Measurements from ENCODE around the gene BAHCC1. TPM values are rescaled to one million over a fixed set of nuclear protein-coding genes. Genes with fewer than 3 reads are reported as not detected.

The BAHCC1 gene
- total and polyA plus RNA-seq, 12 donors, result 4.8 to 13.1 (median 9.2) TPM

DNA sequence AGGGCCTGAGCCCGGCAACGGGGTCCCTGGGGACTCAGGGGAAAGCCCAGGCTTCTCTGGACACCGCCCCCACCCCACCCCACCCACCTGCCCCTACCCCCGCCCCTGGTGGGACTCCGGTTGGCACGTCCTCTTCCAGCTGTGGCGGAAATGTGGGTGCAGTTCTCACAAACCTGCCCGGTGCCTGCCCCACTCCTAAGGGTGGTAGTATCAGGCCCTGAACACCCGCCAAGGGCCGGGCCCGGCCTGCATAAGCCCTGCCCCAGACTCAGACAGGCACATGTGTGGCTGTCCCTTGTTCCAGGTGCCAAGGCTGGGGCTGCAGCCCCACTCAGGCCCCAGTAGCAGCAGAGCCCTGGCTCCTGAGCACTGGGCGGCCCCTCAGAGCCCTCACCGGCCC is 59.2 kb downstream of the BAHCC1 start:
- intact Hi-C loops (cut with DNase I), result no loop called here
- Histone ChIP-seq H3K4me1 (peaks cover 0 to 14% (median 7%) of the 10 kb centered on the region in 9 donors), H3K4me3 (no peak overlapping the region), H3K27me3 (no peaks in the 10 kb centered on the region), H3K36me3 (peaks cover 0 to 26% (median 0%) of the 10 kb centered on the region in 9 donors), H3K27ac (no peak overlapping the region), H3K9me3 (no peaks in the 10 kb centered on the region)
- 86% methylated on average over 13 of the region's 13 CpGs for WGBS, 2 donors
- ATAC-seq (no peak), DNase-seq (no peak)
- TF ChIP-seq, protein P1, sequence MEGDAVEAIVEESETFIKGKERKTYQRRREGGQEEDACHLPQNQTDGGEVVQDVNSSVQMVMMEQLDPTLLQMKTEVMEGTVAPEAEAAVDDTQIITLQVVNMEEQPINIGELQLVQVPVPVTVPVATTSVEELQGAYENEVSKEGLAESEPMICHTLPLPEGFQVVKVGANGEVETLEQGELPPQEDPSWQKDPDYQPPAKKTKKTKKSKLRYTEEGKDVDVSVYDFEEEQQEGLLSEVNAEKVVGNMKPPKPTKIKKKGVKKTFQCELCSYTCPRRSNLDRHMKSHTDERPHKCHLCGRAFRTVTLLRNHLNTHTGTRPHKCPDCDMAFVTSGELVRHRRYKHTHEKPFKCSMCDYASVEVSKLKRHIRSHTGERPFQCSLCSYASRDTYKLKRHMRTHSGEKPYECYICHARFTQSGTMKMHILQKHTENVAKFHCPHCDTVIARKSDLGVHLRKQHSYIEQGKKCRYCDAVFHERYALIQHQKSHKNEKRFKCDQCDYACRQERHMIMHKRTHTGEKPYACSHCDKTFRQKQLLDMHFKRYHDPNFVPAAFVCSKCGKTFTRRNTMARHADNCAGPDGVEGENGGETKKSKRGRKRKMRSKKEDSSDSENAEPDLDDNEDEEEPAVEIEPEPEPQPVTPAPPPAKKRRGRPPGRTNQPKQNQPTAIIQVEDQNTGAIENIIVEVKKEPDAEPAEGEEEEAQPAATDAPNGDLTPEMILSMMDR (IDR thresholded peaks at IDR 0.05), result no peak

DNA sequence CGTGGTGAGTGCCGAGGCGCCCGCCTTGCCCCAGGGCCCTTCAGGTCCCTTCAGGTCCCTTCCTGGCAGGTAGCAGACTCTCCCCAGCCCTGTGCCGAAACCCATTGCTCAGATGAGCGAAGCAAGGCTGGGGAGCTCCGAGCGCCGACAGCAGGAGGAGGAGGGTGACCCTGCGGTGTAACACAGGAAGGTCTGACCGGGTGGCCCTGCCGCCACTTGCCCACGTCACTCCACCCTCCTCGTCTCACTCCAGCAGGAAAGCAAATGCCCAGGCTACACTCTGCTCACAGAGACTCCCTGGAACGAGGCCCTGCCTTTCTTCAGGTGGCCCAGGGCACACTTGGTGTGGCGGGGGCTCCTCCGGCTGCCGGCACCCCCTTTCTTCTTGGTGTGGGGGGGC is 60.1 kb downstream of the BAHCC1 start:
- H3K36me3 ChIP-seq, result peaks cover 0 to 29% (median 0%) of the 10 kb centered on the region in 9 donors
- peaks cover 0 to 20% (median 9%) of the 10 kb centered on the region in 9 donors for H3K4me1 ChIP-seq
- intact Hi-C loops (cut with DNase I), result no loop called here
- no peaks in the 10 kb centered on the region for H3K27me3 ChIP-seq
- whole genome bisulfite sequencing, 2 donors, result 92 to 96% methylated on average over 18 of the region's 18 CpGs
- no peak for DNase-seq
- H3K4me3 ChIP-seq, result no peak overlapping the region
- ATAC-seq, result no peak
- H3K27ac ChIP-seq, result no peak overlapping the region
- TF ChIP-seq, protein P1 (IDR thresholded peaks at IDR 0.05), result no peak
- H3K9me3 ChIP-seq, result no peaks in the 10 kb centered on the region

DNA sequence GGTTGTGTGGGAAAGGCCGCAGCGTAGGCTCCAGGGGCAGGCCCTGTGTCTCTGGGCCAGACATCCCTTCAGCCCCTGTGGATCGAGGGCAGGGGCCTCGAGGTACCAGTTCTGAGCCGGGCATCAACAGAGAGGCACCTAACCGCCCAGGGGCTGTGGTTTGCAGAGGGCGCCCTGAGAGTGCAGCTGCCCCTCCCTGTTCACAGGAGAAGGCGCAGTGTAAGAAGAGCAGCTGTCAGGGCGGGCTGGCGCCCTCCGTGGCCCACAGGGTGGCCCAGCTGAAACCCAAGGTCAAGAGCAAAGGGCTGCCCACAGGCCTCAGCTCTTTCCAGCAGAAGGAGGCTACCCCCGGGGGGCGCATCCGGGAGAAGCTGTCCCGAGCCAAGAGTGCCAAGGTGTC is 60.8 kb downstream of the BAHCC1 start:
- DNase-seq (no peak), ATAC-seq (no peak)
- Histone ChIP-seq H3K36me3 (peaks cover 0 to 36% (median 0%) of the 10 kb centered on the region in 9 donors), H3K27me3 (no peaks in the 10 kb centered on the region), H3K4me3 (no peak overlapping the region), H3K27ac (no peak overlapping the region), H3K4me1 (peaks cover 0 to 24% (median 9%) of the 10 kb centered on the region in 9 donors), H3K9me3 (no peaks in the 10 kb centered on the region)
- TF ChIP-seq, protein P1 (IDR thresholded peaks at IDR 0.05), result no peak
- intact Hi-C loops (cut with DNase I), result no loop called here
- WGBS, 2 donors, result 86 to 91% methylated on average over 15 of the region's 15 CpGs

DNA sequence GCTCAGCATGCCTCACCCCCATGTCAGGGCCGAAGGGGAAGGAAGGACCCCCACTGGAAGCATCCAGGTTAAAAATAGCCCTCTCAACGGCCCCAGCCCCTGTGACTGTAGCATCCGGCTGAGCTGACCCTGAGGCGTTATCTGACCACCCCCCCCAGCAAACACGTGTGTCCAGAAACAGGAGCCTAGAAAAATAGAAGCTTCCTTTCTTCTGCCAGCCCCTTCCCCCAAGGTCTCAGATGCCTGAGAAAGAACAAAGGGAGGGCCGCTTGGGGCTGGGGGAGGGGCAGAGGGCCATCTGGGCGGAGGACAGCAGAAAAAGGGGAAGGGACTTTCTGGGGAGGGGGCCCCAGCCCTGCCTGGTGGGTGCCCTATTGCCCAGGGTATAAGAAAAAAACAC is 61.5 kb downstream of the BAHCC1 start:
- H3K36me3 ChIP-seq, result peaks cover 0 to 43% (median 0%) of the 10 kb centered on the region in 9 donors
- intact Hi-C loops (cut with DNase I), result no loop called here
- H3K27ac ChIP-seq, result no peak overlapping the region
- peaks cover 0 to 24% (median 9%) of the 10 kb centered on the region in 9 donors for H3K4me1 ChIP-seq
- 50 to 59% methylated on average over 7 of the region's 7 CpGs for WGBS, 2 donors
- TF ChIP-seq, protein P1 (IDR thresholded peaks at IDR 0.05), result no peak
- H3K27me3 ChIP-seq, result no peaks in the 10 kb centered on the region
- ATAC-seq, result no peak
- DNase-seq, result no peak
- H3K9me3 ChIP-seq, result no peaks in the 10 kb centered on the region
- no peak overlapping the region for H3K4me3 ChIP-seq

All from heart right ventricle (tissue), 16 donors.